ENCODE measurements around the gene ZNF592. TPM values are rescaled to one million over a fixed set of nuclear protein-coding genes. Genes with fewer than 3 reads are reported as not detected.

ZNF592 gene
- total and polyA plus RNA-seq, 10 donors = 5.2 to 36.2 (median 32.5) TPM

GRCh38 chr15:84715441-84716035, 32.9 kb upstream of the ZNF592 start:
- Histone ChIP-seq H3K27me3 (replicated peaks in 1 of 7) (no peaks in the 10 kb centered on the region), H3K4me3 (peak overlapping the region; percentile 82 to 97 (median 87)), H3K27ac (peak overlapping the region; percentile 94 to 99 (median 96)), H3K9me3 (no peaks in the 10 kb centered on the region), H3K36me3 (peaks cover 0 to 17% (median 6%) of the 10 kb centered on the region in 6 donors), H3K4me1 (peaks cover 21 to 72% (median 46%) of the 10 kb centered on the region in 6 donors)
- intact Hi-C loops (cut with DNase I; ENCODE audit: low total_unique reads) = no loop called here
- DNase-seq = peak; percentile 82
- WGBS, 5 donors = 0 to 1% (median 1%) methylated on average over 33 to 36 of the region's 36 CpGs
- TF ChIP-seq, protein P1, sequence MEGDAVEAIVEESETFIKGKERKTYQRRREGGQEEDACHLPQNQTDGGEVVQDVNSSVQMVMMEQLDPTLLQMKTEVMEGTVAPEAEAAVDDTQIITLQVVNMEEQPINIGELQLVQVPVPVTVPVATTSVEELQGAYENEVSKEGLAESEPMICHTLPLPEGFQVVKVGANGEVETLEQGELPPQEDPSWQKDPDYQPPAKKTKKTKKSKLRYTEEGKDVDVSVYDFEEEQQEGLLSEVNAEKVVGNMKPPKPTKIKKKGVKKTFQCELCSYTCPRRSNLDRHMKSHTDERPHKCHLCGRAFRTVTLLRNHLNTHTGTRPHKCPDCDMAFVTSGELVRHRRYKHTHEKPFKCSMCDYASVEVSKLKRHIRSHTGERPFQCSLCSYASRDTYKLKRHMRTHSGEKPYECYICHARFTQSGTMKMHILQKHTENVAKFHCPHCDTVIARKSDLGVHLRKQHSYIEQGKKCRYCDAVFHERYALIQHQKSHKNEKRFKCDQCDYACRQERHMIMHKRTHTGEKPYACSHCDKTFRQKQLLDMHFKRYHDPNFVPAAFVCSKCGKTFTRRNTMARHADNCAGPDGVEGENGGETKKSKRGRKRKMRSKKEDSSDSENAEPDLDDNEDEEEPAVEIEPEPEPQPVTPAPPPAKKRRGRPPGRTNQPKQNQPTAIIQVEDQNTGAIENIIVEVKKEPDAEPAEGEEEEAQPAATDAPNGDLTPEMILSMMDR (IDR thresholded peaks at IDR 0.05 in 8 of 11, conservative IDR thresholded peaks at IDR 0.05 in 3 of 11) = no peak
- TF ChIP-seq POLR2AphosphoS5 (IDR thresholded peaks at IDR 0.05) = no peak
- no peak for TF ChIP-seq POLR2A (IDR thresholded peaks at IDR 0.05)

DNA sequence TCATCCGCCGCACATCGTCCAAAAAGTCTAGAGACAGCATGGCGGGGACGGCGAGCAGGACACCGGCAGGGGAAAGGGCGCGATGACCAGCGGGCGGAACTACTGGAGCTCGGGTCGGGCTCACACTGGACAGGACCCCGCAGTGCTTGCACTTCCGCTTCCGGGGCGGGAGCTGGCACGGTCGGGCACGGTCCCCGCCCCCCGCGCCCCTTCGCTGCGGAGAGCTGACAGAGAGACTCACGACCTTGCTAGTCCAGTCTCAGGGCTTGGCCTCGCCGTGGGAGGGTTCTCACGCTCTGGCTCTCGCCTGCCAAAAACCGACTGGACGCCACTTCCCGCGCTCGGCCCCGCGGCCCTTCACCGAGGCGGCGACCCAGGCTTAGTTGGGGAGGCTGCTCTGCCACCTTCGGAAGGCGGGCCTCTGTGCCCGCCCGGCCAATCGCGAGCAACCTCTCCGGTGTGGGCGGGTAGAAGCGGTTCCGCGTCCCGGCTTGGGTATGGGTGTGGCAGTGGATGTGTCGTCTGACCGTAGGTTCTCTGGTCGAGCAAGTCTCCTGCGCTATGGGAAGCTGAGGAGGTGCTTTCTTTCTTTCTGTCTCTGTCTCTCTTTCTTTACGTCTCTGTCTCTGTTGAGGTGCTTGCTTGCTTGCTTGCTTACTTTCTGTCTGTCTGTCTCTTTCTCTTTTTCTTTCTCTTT, 32.2 kb upstream of the ZNF592 start, which contains the start of gene SEC11A:
Gene SEC11A (minus strand): TSS at position 104 of the 697 bp plus-strand sequence. CDS start 64 bp downstream, at position 40.
- Histone ChIP-seq H3K27ac (peak within 1 kb of the TSS; percentile 94 to 99 (median 96)), H3K9me3 (no peaks in the 10 kb centered on the region), H3K36me3 (peaks cover 0 to 11% (median under 1%) of the 10 kb centered on the region in 6 donors), H3K4me1 (peaks cover 21 to 75% (median 50%) of the 10 kb centered on the region in 6 donors), H3K4me3 (peak within 1 kb of the TSS; percentile 82 to 97 (median 87)), H3K27me3 (replicated peaks in 1 of 7) (no peaks in the 10 kb centered on the region)
- peak; percentile 99 for DNase-seq
- TF ChIP-seq POLR2AphosphoS5 (IDR thresholded peaks at IDR 0.05) (peak; percentile 96 to 98 (median 97)), POLR2A (IDR thresholded peaks at IDR 0.05) (peak; percentile 56 to 86 (median 71))
- TF ChIP-seq, protein P1 (IDR thresholded peaks at IDR 0.05 in 8 of 11, conservative IDR thresholded peaks at IDR 0.05 in 3 of 11) = peak in 4 of 11 experiments; percentile 14 to 39 (median 19)
- intact Hi-C loops (cut with DNase I; ENCODE audit: low total_unique reads) = no loop called here
- WGBS, 5 donors = 0 to 1% (median 0%) methylated on average over 42 to 57 of the region's 57 CpGs

DNA sequence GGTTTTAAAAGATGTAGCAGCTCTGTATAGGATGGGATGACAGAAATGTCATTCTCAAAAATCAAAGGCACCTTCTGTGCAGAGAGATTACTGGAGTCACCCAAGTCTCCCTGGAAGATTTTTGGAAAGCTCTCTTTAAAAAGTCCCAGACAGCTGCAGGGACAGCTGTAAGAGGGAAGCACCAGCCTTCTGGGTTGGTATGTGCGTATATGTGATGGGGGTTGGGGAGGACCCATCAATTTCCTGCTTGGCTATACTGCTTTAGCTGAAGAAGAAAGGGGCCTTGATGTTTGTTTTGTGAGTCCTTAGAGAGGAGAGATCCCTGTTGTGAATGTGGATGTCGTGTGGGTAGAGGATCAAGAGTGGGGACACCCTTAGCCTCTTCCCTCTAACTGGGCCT, 27.0 kb upstream of the ZNF592 start:
- intact Hi-C loops (cut with DNase I; ENCODE audit: low total_unique reads) = no loop called here

GRCh38 chr15:84722628-84723027, 25.8 kb upstream of the ZNF592 start:
- DNase-seq = no peak
- Histone ChIP-seq H3K4me1 (peaks cover 2 to 79% (median 38%) of the 10 kb centered on the region in 6 donors), H3K36me3 (no peaks in the 10 kb centered on the region), H3K27me3 (replicated peaks in 1 of 7) (no peaks in the 10 kb centered on the region), H3K27ac (peak overlapping the region in 2 of 8 donors; percentile 29 to 82), H3K4me3 (no peak overlapping the region), H3K9me3 (no peaks in the 10 kb centered on the region)
- TF ChIP-seq POLR2A (IDR thresholded peaks at IDR 0.05) = no peak
- TF ChIP-seq POLR2AphosphoS5 (IDR thresholded peaks at IDR 0.05) = no peak
- TF ChIP-seq, protein P1 (IDR thresholded peaks at IDR 0.05 in 8 of 11, conservative IDR thresholded peaks at IDR 0.05 in 3 of 11) = no peak
- whole genome bisulfite sequencing, 5 donors = 79 to 92% (median 85%) methylated on average over 2 of the region's 2 CpGs
- intact Hi-C loops (cut with DNase I; ENCODE audit: low total_unique reads) = no loop called here

More for the DNA sequence above, 27.0 kb upstream of the ZNF592 start:
- peak overlapping the region in 1 of 8 donors; percentile 39 for H3K4me3 ChIP-seq
- H3K27me3 ChIP-seq (replicated peaks in 1 of 7) = no peaks in the 10 kb centered on the region
- no peaks in the 10 kb centered on the region for H3K36me3 ChIP-seq
- no peak for DNase-seq
- H3K27ac ChIP-seq = peak overlapping the region in 6 of 8 donors; percentile 37 to 80 (median 68)
- WGBS, 5 donors = 53 to 62% (median 58%) methylated on average over 2 of the region's 2 CpGs
- H3K4me1 ChIP-seq = peaks cover 2 to 79% (median 46%) of the 10 kb centered on the region in 6 donors
- TF ChIP-seq POLR2A (IDR thresholded peaks at IDR 0.05) (no peak), POLR2AphosphoS5 (IDR thresholded peaks at IDR 0.05) (no peak)
- no peaks in the 10 kb centered on the region for H3K9me3 ChIP-seq

Data from spleen (tissue), 11 donors.